ENCODE measurements around the gene WWOX.
"Not testable (repeated sequence)": the region's sequence is repeated elsewhere in the genome, so short reads cannot be mapped to it uniquely, and the experiment has no call there.

WWOX gene
- 10.3 to 21.6 reads per million in 2 experiments for total RNA-seq

DNA sequence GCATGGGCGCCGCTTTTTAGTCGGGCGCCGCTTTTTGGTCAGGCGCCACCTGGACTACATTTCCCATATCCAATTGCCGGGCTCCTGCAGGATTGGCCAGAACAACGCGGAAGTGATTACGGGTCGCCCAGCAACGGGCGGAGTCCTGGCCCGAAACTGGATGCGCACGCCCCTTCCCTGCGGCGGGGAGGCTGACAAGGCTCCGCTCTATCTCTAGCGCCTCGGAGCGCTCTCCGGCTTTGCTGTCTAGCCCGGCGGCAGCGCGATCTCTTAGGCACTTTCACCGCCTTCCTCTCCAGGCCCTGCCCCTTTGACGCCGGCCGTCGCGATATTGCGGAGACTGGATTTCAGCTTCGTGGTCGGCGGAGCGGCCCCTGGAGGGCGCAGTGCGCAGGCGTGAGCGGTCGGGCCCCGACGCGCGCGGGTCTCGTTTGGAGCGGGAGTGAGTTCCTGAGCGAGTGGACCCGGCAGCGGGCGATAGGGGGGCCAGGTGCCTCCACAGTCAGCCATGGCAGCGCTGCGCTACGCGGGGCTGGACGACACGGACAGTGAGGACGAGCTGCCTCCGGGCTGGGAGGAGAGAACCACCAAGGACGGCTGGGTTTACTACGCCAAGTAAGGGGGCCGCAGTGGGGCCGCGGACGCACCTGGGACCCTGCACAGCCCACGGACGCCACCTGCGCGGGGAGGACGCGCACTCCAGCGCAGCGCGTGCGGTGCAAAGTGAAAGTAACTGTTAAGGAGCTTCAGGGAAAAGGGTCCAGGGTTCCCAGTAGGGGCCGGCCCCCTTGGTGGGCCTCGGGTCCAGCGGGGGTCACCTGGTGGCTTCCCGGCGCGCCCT, at the start of gene WWOX:
Gene WWOX (plus strand): TSS at position 384 of the 841 bp plus-strand sequence.
- peak; percentile 95 for DNase-seq (ENCODE audit: low read depth)

DNA sequence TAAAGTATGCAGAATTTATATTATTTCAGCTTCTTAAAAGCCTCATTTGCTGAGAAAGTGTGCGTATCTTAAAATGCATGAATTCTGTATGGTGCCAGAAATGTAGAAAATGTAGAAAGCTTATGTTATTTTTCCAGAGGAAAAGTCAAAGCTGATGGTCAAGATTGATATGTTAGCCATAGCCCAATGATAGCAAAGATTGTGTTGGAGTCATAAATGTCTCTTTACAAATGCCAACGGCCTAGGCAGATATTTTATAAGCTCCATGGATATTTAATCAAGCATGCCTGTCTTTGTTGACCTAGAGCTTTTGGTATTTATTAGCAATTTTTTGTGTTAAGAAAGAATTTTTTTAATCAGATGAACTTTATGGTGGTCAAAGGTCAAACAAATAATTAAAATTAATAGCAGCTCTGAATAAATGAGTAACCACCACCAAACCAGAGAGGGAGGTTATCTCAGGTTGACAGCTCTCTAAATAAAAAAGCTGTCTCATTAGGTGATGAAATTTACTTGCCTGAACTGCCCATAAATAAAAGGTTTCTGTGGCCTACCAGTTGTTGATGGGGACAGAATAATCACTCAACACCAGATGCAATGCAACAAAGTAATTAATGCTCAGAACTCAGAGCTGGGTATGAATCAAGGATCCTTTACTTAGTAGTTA, 48.6 kb upstream of the WWOX start:
- DNase-seq (ENCODE audit: low read depth): no peak

DNA sequence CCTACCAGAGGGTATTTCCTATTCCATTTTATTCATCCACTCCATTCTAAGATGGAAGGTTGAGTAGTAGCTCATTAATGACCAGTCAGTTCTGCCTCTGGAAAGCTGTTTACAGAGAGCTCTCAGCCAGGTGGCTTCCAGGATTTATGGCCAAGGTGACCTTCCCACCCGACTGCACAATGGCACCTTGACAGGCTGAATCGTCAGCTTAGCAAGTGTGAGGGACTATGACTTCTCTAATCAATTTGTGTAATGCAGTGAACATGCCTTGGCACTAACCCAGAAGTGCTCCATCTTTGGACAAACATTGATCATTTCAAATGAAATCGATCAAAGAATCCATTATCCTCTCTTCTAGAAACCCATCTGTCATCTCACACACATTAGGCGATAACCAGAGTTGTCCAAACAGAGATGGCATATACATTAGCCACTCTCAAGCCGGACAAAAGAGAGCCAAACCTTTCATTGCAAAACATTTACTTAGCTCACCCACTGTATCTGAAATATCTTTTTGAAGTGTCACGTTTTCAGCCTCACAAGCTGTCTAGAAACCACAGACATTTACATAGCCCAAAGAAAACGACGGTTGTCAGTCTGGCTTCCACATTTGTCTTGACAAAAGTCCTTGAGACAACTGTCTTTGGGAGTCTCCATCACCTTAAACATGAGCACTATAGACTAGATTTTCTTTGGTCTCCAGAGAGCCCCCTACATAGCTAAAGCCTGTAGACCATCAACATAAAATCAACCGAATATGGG, 41.5 kb upstream of the WWOX start:
- DNase-seq (ENCODE audit: low read depth): no peak

DNA sequence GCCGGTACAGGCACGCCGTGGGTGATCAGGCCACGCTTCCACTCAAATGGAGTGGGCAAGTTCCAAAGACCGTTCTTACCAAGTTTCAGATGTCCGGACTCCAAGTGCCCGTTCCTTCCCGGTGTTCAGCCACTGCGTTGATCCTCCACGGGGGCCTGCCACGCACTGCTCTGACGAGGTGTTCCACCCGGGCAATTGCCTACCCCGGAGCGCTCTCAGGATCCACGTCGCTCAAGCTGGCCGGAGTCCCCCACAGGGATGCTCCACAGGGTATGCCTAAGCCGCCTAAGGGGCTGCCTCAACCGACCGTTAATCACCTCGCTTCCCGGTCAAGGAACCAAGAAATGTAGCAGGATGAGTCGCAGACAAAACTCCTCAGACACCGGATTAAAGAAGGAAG, 39.6 kb upstream of the WWOX start:
- DNase-seq (ENCODE audit: low read depth): not testable (repeated sequence)

DNA sequence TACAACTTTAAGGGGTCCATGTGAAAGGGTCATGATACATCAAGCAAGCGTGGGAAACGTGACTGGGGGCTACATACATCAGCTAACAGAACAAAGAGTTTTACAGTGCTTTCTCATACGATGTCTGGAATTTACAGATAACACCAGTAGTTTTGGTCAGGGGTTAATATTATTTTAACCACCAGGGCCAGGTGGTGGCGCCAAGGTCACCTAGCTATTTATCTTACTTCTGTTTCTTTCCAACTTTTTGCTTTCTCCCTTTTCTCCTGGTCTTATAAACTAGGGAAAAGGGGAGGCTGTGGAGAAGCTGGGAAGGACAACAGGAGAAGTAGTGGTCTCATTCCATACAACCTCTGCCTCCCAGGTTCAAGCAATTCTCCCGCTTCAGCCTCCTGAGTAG, 39.2 kb upstream of the WWOX start:
- no peak for DNase-seq (ENCODE audit: low read depth)

DNA sequence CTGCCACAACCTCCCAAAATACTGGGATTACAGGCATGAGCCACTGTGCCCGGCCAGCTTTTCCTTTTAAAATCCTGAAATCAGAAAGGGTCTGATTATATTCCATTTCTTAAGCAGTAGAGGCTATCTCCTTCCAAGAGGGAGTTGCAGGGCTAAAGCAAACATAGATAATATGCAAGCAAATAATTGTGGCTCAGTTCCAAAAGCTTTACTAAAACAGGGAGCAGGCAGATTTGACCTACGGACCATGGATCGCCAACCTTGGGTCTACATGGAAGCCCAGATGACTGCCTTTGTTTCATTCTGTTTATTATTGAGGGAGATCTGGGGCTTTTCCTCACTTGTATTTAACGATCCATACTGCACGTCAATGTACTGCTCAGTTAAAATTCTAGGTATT, 38.6 kb upstream of the WWOX start:
- DNase-seq (ENCODE audit: low read depth): no peak

DNA sequence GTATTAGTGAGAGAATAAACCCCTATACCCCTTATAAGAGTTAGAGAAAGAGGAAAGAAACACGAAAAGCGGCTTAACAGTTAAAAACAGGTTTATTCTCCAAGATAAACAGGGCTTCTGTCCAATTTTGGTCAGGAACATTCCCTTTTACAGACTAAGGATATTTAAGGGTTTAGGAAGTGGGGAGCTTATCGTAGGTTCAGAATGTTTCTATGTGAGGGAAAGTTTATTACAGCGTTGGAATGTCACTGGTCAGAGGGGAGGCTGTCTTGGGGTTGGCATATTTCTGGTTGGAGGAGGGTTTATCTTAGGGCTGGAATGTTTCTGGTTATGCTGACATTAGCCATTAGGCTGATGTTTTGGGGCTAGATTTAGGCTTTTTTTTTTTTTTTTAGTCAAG, 34.1 kb upstream of the WWOX start:
- DNase-seq (ENCODE audit: low read depth): no peak

DNA sequence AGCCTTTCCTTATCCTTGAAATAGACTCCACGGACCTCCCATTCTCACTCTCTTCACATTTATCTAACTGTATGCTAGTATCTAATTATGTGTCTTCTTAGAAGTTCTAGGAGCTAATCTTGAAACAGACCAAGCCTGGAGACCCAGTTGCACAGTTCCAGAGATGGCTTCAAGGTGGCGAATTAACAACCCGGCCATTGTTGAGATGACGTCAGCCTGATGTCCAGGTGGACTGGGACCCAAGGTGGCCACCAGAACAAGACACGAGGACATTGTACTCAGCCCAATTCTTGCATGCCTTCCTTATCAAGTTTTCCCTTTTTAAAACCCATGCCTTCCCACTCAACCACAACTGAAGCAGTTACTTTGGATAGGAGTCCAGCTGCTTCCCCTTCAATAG, 29.5 kb upstream of the WWOX start:
- no peak for DNase-seq (ENCODE audit: low read depth)

DNA sequence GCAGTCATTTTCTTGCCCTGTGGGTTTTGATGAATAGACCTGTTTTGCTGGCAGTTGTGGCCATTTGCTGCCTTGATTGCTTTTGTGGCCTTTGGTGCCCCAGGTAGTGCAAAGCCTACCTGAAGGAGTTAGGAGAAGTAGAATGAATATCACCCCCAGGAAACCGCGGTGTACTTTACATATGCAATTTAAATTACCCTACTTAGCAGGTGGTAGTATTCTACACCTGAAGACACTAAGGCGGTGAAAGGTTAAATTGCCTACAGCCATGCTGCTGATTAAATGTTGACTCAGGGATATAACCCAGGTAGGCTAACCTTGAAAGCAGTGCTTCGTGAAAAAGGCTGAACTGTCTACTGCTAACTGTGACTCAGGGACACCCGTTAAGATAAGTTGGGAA, 27.2 kb upstream of the WWOX start:
- DNase-seq (ENCODE audit: low read depth): no peak

DNA sequence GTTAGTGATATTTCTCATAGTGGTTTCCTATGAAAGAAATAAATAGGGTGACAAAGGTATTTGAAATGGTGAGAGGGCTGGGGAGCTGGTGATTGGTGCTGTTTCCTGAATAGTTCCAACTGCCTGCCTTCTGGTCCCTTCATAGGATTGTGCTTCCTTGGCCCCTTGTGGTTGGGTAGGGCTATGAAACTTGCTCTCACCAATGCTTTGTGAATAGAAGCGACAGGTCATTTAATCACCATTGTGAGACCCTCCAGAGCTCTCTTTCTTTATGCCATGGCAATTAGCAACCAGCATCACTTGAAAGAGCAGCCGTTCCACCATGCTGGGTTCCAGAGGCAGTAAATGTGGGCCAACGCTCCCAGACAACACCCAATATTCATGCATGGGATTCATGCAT, 23.7 kb upstream of the WWOX start:
- DNase-seq (ENCODE audit: low read depth): no peak

DNA sequence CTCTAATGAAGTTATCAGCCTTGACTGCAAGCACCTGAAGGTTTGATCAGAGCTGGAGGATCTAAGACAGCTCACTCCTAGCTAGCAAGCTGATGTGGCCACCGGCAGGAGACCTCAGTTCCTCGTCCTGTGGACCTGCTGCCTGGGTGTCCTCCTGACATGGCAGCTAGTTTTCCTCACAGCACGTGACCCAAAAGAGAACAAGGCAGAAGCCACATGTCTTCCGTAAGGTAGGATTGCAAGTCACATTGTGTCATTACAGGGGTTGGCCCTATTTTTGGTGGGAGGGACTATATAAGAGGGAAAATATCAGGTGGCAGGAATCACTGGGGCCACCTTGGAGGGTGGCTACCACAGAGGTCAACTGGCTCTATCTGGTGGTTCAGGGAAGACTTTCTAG, 18.1 kb upstream of the WWOX start:
- DNase-seq (ENCODE audit: low read depth): no peak

DNA sequence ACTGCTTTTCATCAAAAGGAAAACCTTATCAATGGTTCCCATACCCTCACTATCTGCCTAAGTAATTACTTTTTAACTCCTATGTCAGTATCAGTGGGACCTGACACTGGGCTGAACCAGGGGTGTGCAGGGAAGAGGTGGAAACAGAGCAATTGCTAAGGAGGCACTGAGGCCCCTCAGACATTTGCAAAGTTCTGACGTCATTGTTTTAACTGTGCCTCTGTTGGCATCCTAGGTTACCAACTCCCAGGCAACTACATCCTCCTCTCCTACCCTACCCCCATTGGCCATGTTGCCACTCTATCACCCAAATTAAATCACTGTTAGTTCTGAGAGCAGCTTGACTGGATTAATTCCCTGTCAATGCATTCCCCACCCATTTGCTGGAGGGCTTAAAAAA, 8.0 kb upstream of the WWOX start:
- DNase-seq (ENCODE audit: low read depth): no peak

DNA sequence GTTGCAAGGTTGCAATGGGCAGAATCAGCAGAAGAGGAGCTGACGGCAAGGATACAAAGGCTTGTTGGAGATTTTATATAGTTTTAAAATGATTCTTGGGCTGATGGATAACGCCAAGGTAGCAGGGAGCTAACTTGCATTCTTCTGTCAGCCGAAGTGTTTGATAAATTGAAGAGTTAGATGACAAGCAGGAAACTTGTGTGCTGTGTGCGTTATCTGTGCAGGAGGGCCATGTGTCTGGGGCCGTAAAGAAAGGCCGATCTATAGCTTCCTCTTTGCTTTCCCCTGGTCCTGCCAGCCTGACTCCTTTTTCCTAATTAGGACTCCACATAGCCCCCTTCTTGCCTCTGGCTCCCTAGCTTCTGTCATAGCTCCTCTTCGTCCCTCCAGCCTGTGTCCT, 6.7 kb upstream of the WWOX start:
- no peak for DNase-seq (ENCODE audit: low read depth)

DNA sequence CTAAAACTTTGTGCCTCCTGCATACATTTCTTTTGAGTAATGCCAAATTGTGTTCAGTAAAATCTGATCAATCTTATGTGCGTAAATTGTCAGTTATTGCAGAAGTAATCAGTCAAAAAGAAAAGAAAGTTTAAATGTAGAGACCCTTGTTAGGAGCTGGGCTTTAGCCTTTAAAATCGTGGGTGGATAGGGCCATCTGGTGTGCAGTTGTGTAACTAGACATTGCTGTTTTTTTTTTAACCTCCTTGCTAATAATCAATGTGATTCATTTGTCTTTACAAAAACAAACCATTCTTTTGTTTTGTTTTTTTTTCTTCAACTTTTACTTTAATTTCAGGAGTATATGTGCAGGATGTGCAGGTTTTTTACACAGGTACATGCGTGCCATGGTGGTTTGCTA, 5.3 kb upstream of the WWOX start:
- no peak for DNase-seq (ENCODE audit: low read depth)

DNA sequence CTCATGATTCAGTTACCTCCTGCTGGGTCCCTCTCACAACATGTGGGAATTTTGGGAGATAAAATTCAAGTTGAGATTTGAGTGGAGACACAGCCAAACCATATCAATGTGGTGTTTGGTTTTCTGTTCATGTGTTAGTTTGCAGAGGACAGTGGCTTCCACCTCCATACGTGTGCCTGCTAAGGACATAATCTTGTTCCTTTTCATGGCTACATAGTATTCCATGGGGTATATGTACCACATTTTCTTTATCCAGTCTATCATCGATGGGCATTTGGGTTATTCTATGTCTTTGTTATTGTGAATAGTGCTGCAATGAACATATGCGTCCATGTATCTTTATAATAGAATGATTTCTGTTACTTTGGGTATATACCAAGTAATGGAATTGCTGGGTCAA, 4.5 kb upstream of the WWOX start:
- DNase-seq (ENCODE audit: low read depth): no peak

DNA sequence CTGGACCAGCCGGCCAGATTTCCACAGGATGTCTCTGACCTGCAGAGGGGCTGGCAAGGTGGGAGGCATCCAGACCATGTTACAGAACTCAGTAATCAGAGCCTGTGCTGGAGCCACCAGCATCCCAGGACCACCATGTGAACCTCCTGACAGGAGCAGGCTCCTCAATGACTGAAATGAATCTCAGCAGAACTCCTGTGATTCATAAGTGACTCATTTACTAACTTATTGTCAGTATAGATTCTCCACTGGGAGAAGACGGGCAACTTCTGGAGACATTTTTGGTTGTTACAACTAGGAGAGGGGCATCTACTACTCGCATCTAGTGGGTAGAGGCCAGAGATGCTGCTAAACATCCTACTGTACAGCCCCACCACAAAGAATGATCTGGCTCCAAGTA, 3.1 kb upstream of the WWOX start:
- no peak for DNase-seq (ENCODE audit: low read depth)

DNA sequence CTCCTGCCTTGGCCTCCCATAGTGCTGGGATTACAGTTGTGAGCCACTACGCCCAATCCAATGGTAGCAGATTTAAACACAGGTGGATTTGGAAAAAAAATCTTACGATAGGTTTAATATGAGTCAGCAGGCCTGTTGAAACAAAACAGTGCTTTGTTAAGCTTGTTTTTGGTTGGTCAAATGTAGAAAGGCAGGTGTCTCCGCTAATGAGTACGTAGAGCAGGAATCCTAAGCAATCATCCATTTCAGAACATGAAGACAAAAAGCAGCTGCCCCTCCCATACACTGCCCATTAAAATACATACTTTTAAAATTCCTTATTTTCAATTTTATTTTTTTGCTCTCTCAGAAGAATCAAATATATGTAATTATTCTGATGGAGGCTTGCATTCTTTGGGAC, 1.9 kb upstream of the WWOX start:
- DNase-seq (ENCODE audit: low read depth): no peak

DNA sequence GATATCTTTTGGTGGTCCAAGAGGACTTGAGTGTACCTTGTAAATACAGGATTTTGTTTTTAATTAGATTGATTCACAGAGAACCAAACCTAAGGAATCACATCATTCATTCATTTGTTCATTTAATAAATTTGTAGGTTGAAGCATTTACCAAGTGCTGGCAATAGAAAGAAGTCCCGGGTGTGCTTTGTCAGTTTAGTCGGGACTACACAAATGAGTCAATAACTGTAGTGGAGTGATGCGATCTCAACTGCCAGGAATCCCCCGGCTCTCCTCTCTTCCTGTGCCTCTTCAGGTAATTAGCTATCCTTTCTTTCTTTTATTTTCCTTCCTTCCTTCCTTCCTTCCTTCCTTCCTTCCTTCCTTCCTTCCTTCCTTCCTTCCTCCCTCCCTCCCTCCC, 1.4 kb upstream of the WWOX start:
- no peak for DNase-seq (ENCODE audit: low read depth)

DNA sequence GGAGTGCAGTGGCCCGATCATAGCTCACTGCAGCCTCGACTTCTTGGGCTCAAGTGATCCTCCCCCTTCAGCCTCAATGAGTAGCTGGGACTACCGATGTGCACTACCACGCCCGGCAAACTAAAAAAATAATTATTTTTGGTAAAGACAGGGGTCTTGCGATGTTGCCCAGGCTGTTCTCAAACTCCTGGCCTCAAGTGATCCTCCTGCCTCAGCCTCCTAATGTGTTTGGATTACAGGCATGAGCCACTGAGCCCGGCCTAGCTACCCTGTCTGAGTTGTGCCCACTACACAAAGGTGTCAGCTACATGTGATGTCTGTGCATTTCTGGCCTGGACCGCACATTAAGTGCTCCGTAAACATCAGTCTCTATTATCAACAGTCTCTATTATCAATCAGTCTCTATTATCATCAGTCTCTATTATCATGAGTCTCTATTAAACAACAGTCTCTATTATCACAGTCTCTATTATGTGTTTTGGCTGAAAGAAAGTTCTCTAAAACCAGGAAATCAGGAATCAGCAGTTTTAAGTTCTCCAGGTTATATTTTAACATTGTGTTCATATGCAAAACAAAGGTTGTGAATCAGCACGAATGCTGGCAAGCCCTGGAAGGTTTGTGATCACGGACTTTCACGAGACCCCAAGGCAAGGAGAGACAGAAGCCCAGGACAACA, 721 bp upstream of the WWOX start:
- no peak for DNase-seq (ENCODE audit: low read depth)

DNA sequence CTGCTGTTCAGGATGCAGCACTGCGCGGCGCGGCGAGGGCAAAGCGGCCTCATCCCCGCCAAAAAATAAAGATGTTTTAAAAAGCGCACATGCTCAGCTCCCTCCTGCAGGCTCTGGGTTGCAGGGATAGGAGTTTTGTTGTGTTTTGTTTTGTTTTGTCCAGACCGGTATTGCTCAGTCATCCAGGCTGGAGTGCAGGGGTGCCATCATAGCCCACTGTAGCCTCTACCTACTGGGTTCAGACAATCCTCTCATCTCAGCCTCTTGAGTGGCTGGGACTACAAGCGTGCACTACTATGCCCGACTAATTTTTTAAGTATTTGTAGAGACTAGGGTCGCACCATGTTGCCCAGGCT, 636 bp downstream of the WWOX start:
- DNase-seq (ENCODE audit: low read depth): no peak

DNA sequence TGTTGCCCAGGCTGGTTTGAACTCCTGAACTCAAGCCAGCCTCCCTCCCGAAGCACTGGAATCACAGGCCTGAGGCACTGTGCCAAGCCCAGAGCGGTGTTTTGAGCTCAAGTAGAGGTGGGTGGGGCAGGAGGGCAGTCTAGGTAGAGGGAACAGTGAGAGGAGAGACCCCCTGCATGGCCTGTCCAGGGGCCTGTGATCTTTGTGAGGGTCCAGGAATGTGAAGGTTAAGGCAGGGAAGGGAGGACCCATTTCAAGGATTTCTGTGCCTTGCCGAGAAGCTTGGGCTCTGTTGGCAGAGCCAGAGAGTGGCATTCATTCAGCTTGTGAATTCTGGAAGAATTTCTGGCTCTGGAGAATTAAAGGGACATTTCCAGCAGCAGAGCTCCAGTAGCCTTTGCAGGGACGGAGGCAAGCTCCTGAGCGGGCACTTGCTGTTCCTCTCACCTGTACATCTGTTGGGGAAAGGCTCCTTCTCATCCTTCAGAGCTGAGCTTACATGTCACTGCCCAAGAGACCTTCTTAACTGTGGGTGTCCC, 2.7 kb downstream of the WWOX start:
- DNase-seq (ENCODE audit: low read depth): no peak

DNA sequence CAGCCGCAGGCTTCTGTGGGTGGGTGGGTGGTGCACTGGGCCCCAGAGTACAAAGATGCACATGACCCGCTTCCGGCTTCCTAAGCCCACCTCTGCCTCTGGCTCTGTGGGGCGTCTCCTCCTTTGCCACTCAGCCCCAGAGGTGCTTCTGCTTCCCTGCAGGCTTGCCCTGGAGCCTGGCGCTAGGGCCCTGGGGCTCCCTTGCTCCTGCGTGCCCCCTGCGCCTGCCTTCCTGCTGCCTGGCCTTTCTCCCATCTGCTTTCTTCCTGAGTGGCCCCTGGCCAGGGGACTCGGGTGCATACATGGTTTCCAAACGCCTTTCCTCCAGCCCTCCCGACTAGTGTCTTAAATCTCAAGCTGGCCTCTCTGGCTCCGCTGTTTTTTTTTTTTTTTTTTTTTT, 3.4 kb downstream of the WWOX start:
- no peak for DNase-seq (ENCODE audit: low read depth)
